OCI-LY7 (cell line): ENCODE data around the gene COL4A2. TPM values are rescaled to one million over a fixed set of nuclear protein-coding genes. Genes with fewer than 3 reads are reported as not detected.

Source experiments
- BruUV-seq: library from RNA; stranded (reverse); fragments of 400-500 nt; replicated peaks from 2 replicates; lab custom pipeline; 2021; lab: Mats Ljungman, UMichigan
- CTCF ChIA-PET: fragments of 300-600 bp; sonication (Branson Sonifier 250); formaldehyde crosslinking; loops from one replicate; lab custom pipeline; 2022; ENCODE audit warnings: antibody characterized with exemption; ENCODE audit not compliant: unreplicated experiment; lab: Charles Lee
- POLR2A ChIA-PET: fragments of 300-600 bp; sonication (Branson Sonifier 250); formaldehyde crosslinking; loops from one replicate; lab custom pipeline; 2022; ENCODE audit warnings: antibody characterized with exemption; lab: Charles Lee
- DNase-seq: peaks from one replicate; pipeline ENCODE4 v3.0.0-alpha.2; 2015; ENCODE audit warnings: low spot score
- H2AFZ ChIP-seq: fragments of 200-600 bp; sonication (generic), shearing (Covaris generic); 2 replicates; pipeline ENCODE4 v1.6.1; 2014; ENCODE audit warnings: mild to moderate bottlenecking, antibody characterized with exemption, low read length, moderate library complexity
- H3K27ac ChIP-seq: fragments of 200-600 bp; sonication (generic); 2 replicates; pipeline ENCODE4 v1.5.1; 2014; ENCODE audit warnings: mixed run types, low read depth, mild to moderate bottlenecking, moderate library complexity, low read length, inconsistent platforms; ENCODE audit not compliant: poor library complexity, severe bottlenecking
- H3K36me3 ChIP-seq: fragments of 200-600 bp; sonication (generic); 2 replicates; pipeline ENCODE4 v1.6.1; 2014; ENCODE audit warnings: mild to moderate bottlenecking, antibody characterized with exemption, low read length, moderate library complexity, mixed read lengths; ENCODE audit not compliant: insufficient read depth
- H3K4me1 ChIP-seq: fragments of 200-600 bp; sonication (generic); 2 replicates; pipeline ENCODE4 v1.5.1; 2014; ENCODE audit warnings: mild to moderate bottlenecking, low read length; ENCODE audit not compliant: insufficient read depth, poor library complexity, severe bottlenecking
- H3K4me2 ChIP-seq: fragments of 200-600 bp; sonication (generic); 2 replicates; pipeline ENCODE4 v1.6.1; 2014; ENCODE audit warnings: mild to moderate bottlenecking, low read length
- H3K4me3 ChIP-seq: fragments of 200-600 bp; sonication (generic); 2 replicates; pipeline ENCODE4 v1.5.1; 2014; ENCODE audit warnings: mild to moderate bottlenecking, low read depth, low read length; ENCODE audit not compliant: poor library complexity, severe bottlenecking
- H3K79me2 ChIP-seq: fragments of 200-600 bp; sonication (generic); 2 replicates; pipeline ENCODE4 v1.6.1; 2016; ENCODE audit warnings: low read depth, mild to moderate bottlenecking, low read length, moderate library complexity, mixed read lengths; ENCODE audit not compliant: insufficient read depth
- H3K9me2 ChIP-seq: fragments of 200-600 bp; sonication (generic); 2 replicates; pipeline ENCODE4 v1.6.1; 2016; ENCODE audit warnings: mild to moderate bottlenecking, low read length, mixed read lengths; ENCODE audit not compliant: insufficient read depth
- H3K9me3 ChIP-seq: fragments of 200-600 bp; sonication (generic); 2 replicates; pipeline ENCODE4 v1.6.1; 2014; ENCODE audit warnings: mild to moderate bottlenecking, mixed run types, low read length, mixed read lengths
- H4K20me1 ChIP-seq: fragments of 200-600 bp; sonication (generic); 2 replicates; pipeline ENCODE4 v1.6.1; 2014; ENCODE audit warnings: mild to moderate bottlenecking, antibody characterized with exemption, low read length, moderate library complexity, mixed read lengths; ENCODE audit not compliant: insufficient read depth
- EZH2phosphoT487 ChIP-seq: fragments of 200-600 bp; sonication (generic); IDR thresholded peaks from 2 replicates; pipeline ENCODE4 v1.6.1; 2018; ENCODE audit warnings: low read depth, borderline replicate concordance, mild to moderate bottlenecking, mixed run types, antibody characterized with exemption, low read length, moderate library complexity, mixed read lengths
- intact Hi-C: fragments of 100-400 bp; cut with micrococcal nuclease; formaldehyde crosslinking; loops from one replicate; pipeline ENCODE4 v1.10.0; 2022; ENCODE audit not compliant: unreplicated experiment
- total RNA-seq, 2 experiments: library from RNA; depleted of rRNA in 1 of 2; stranded (reverse); fragments of >200 nt in 1 of 2; shearing (Covaris generic) in 1 of 2; gene quantifications; 2 replicates each; pipeline ENCODE4 v1.2.3, GENCODE V29; 2014 to 2022
- TF ChIP-seq, protein P1 (sequence below): fragments of 200-600 bp; sonication (generic); conservative IDR thresholded peaks from 2 replicates; pipeline ENCODE4 v1.5.1; 2014; ENCODE audit warnings: mild to moderate bottlenecking, antibody characterized with exemption, low read length, moderate library complexity, mixed read lengths

Gene COL4A2
- total RNA-seq, 2 experiments from 2014 or later: 0.34 TPM; not detected in 1

DNA sequence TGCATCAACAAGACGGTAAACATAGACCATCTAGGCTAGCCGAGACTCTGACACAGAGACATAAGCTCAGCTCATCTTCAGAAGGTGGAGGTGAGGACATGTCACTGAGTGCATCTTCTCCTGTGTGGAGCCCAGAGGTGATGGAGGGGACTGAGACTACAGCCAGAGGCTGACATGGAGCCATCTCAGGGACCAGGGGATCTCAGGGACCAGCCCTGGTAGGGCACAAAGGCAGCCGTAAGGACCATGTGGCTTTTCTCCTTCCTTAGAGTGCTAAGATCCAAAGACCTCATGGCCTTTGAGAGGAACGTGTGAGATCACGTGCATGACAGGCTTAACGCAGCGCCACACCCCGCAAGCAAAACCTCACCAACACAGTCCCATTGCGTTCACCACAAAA is 127.5 kb downstream of the COL4A2 start:
- no peaks in the 10 kb centered on the region for H3K79me2 ChIP-seq
- BruUV-seq: no TSS peak
- H3K9me2 ChIP-seq: no peaks in the 10 kb centered on the region
- no peaks in the 10 kb centered on the region for H3K9me3 ChIP-seq
- no peak overlapping the region for H3K4me2 ChIP-seq
- no peaks in the 10 kb centered on the region for H3K36me3 ChIP-seq
- no peaks in the 10 kb centered on the region for H4K20me1 ChIP-seq
- H3K4me3 ChIP-seq: no peak overlapping the region
- ChIA-PET POLR2A (no interaction called here), CTCF (no interaction called here)
- intact Hi-C loops: no loop called here
- no peak for TF ChIP-seq EZH2phosphoT487
- TF ChIP-seq, protein P1, sequence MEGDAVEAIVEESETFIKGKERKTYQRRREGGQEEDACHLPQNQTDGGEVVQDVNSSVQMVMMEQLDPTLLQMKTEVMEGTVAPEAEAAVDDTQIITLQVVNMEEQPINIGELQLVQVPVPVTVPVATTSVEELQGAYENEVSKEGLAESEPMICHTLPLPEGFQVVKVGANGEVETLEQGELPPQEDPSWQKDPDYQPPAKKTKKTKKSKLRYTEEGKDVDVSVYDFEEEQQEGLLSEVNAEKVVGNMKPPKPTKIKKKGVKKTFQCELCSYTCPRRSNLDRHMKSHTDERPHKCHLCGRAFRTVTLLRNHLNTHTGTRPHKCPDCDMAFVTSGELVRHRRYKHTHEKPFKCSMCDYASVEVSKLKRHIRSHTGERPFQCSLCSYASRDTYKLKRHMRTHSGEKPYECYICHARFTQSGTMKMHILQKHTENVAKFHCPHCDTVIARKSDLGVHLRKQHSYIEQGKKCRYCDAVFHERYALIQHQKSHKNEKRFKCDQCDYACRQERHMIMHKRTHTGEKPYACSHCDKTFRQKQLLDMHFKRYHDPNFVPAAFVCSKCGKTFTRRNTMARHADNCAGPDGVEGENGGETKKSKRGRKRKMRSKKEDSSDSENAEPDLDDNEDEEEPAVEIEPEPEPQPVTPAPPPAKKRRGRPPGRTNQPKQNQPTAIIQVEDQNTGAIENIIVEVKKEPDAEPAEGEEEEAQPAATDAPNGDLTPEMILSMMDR: no peak
- DNase-seq: no peak
- no peaks in the 10 kb centered on the region for H3K4me1 ChIP-seq
- no peak overlapping the region for H2AFZ ChIP-seq
- H3K27ac ChIP-seq: no peak overlapping the region

DNA sequence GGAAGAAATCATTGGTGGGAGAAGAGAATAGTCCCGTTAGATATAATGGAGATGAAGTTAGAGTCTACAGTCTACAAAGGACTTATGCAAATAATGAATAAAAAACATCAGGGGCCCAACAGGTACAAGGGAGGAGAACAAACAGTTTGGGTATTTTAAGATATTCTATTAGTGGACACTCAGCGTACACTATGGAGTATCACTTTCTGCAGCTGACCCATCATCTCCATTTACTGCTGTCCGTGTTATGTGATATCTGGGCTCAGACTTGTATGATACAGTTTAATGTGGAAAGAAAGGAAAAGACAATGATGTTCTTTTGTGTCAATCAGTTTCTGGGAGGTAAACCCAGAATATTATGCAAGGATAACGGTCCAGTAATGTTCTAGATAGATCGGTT is 128.2 kb downstream of the COL4A2 start:
- Histone ChIP-seq H3K4me2 (no peak overlapping the region), H3K4me1 (no peaks in the 10 kb centered on the region), H3K27ac (no peak overlapping the region), H3K36me3 (no peaks in the 10 kb centered on the region), H2AFZ (no peak overlapping the region), H3K79me2 (no peaks in the 10 kb centered on the region), H3K4me3 (no peak overlapping the region), H3K9me2 (no peaks in the 10 kb centered on the region), H3K9me3 (no peaks in the 10 kb centered on the region), H4K20me1 (no peaks in the 10 kb centered on the region)
- no peak for TF ChIP-seq EZH2phosphoT487
- TF ChIP-seq, protein P1: no peak
- intact Hi-C loops: no loop called here
- DNase-seq: no peak
- ChIA-PET POLR2A (no interaction called here), CTCF (no interaction called here)
- no TSS peak for BruUV-seq

DNA sequence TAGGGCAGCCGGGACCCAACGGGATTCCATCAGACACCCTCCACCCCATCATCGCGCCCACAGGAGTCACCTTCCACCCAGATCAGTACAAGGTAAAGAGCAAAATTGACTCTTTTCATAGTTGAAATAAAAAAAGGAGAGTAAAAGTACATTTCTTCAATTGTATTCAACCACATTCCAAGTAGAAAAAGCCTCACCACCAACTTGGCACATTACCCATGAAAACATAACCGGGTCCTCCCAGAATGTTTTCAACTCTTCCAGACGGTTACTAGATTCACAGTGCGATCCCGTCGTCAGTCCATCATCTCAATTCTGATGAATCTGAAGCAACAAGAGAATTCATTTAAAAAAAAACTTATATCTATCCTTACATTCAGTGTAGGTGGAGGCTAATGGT is 129.2 kb downstream of the COL4A2 start:
- H3K36me3 ChIP-seq: no peaks in the 10 kb centered on the region
- no peaks in the 10 kb centered on the region for H3K9me2 ChIP-seq
- ChIA-PET CTCF (no interaction called here), POLR2A (no interaction called here)
- H2AFZ ChIP-seq: no peak overlapping the region
- intact Hi-C loops: no loop called here
- no peak overlapping the region for H3K4me3 ChIP-seq
- H4K20me1 ChIP-seq: no peaks in the 10 kb centered on the region
- H3K9me3 ChIP-seq: no peaks in the 10 kb centered on the region
- H3K79me2 ChIP-seq: no peaks in the 10 kb centered on the region
- no peaks in the 10 kb centered on the region for H3K4me1 ChIP-seq
- no peak overlapping the region for H3K4me2 ChIP-seq
- H3K27ac ChIP-seq: no peak overlapping the region
- BruUV-seq: no TSS peak
- no peak for DNase-seq
- TF ChIP-seq EZH2phosphoT487: no peak
- TF ChIP-seq, protein P1: no peak
